Heart left ventricle (tissue), 16 donors: Measurements from ENCODE around the gene LAMB3. TPM values are rescaled to one million over a fixed set of nuclear protein-coding genes. Genes with fewer than 3 reads are reported as not detected.

ENCODE experiments used
- ATAC-seq, 4 donors: fragments of 200-7000 bp; cut with Tn5 transposase; one replicate each; pipeline ENCODE4 v1.9.1; 2020 to 2022; ENCODE audit warnings: moderate library complexity in 4 of 4, mild to moderate bottlenecking in 3 of 4, moderate number of reproducible peaks in 1 of 4
- DNase-seq, 5 donors: peaks; one replicate each; pipeline ENCODE4 v3.0.0-alpha.2; 2020
- H3K27ac ChIP-seq, 12 donors: fragments of 200-600 bp; sonication (generic) in 4 of 12; one replicate each; pipeline versions ENCODE4 v1.5.0 to v1.8.0; 2016 to 2022; ENCODE audit warnings: mild to moderate bottlenecking in 2 of 12
- H3K27me3 ChIP-seq, 9 donors: fragments of 200-600 bp; sonication (generic) in 2 of 9; one replicate each; pipeline versions ENCODE4 v1.5.1 to v1.8.0; 2016 to 2022; ENCODE audit warnings: mild to moderate bottlenecking in 3 of 9
- H3K36me3 ChIP-seq, 9 donors: fragments of 200-600 bp; sonication (generic) in 2 of 9; one replicate each; pipeline versions ENCODE4 v1.5.0 to v1.8.0; 2018 to 2022; ENCODE audit warnings: mild to moderate bottlenecking in 2 of 9
- H3K4me1 ChIP-seq, 12 donors: fragments of 200-600 bp; sonication (generic) in 4 of 12; one replicate each; pipeline versions ENCODE4 v1.5.0 to v1.8.0; 2016 to 2022; ENCODE audit warnings: mild to moderate bottlenecking in 3 of 12
- H3K4me3 ChIP-seq, 12 donors: fragments of 200-600 bp; sonication (generic) in 4 of 12; one replicate each; pipeline versions ENCODE4 v1.5.0 to v1.8.0; 2017 to 2022; ENCODE audit warnings: mild to moderate bottlenecking in 9 of 12, moderate library complexity in 4 of 12
- H3K9me3 ChIP-seq, 12 donors: fragments of 200-600 bp; sonication (generic) in 4 of 12; one replicate each; pipeline versions ENCODE4 v1.5.0 to v1.8.0; 2016 to 2022; ENCODE audit warnings: mild to moderate bottlenecking in 1 of 12
- CTCF ChIP-seq, 12 donors: fragments of 200-600 bp; sonication (generic) in 4 of 12; IDR thresholded peaks; one replicate each; pipeline versions ENCODE4 v1.5.0 to v1.8.0; 2018 to 2022; ENCODE audit warnings: antibody characterized with exemption in 12 of 12, mild to moderate bottlenecking in 5 of 12
- POLR2A ChIP-seq, 2 donors: fragments of 450-650 bp; IDR thresholded peaks; one replicate each; pipeline ENCODE4 v1.6.1; 2017; ENCODE audit warnings: antibody characterized with exemption in 2 of 2, mild to moderate bottlenecking in 2 of 2, moderate library complexity in 2 of 2
- WGBS, 4 donors: extraction: QIAGEN DNeasy Blood & Tissue Kit in 2 of 4; methylation state at CpG; one replicate each; pipeline versions ENCODE4 v1.1.5 to v1.1.7; 2013 to 2018; 5-methylcytosine and 5-hydroxymethylcytosine counted together
- intact Hi-C, 10 donors: fragments of 100-400 bp; cut with DNase I; formaldehyde crosslinking; loops; one replicate each; pipeline versions ENCODE4 v1.11.1 to v1.14.2; 2022
- microRNA-seq, 4 donors: library from miRNA; unstranded; fragments of <30 nt; microRNA quantifications; one replicate each; pipeline versions ENCODE4 to v1.2.0, GENCODE V29; 2017 to 2020
- polyA plus RNA-seq, 2 donors: library from polyadenylated mRNA; stranded (reverse); fragments of 200-250 nt; gene quantifications; one replicate each; pipeline ENCODE4 v1.2.3, GENCODE V29; 2013
- total RNA-seq, 9 donors: library from RNA; depleted of rRNA in 2 of 9; stranded (reverse); fragments of >200 nt in 2 of 9; fragmentation: NEBNext Ultra II Directional in 3 of 9; extraction: Animal tissue kit (Norgen Biotek cat#: 25700) in 3 of 9; gene quantifications; one replicate each; pipeline versions ENCODE4 v1.1.0 to v1.2.4, GENCODE V29; 2016 to 2023
- donor health status: ischemic (EF 13 %, LVEDD 7.1; RV severe dilation, severe dysfunction).
- donor health status: healthy with polysubstance abuse.
- donor health status: DM: no; HTN: yes; CAD: no.
- donor health status: DM: no; HTN: no; CAD: no.
- donor health status: ischemic (EF 25% LVEDD 6.9; RV normal size, moderate dysfunction).
- donor health status: ischemic (EF 25% LVEDD 5.7; RV mildly dilated, moderate dysfunction).
- donor health status: healthy.
- donor health status: DM: yes; HTN: yes; CAD: no.
- donor health status: ischemic (EF 35%, LVEDD 5.7; RV mildly dilated, moderate dysfunction).
- donor health status: nonischemic (EF 11% LVEDD 7.7; RV severe dilation, severe dysfunction).
- donor health status: DM: yes; HTN: yes; CAD: no.
- donor health status: PGD.
- donor health status: ischemic (EF 29% LVEDD 5.4; RV normal size, mild dysfunction).
- donor health status: nonischemic (EF 23%, LVEDD 6.1; RV moderate dilation, normal function).

LAMB3 gene
- total and polyA plus RNA-seq, 11 donors: 0.83 to 7.4 (median 3.6) TPM

- intact Hi-C loops: loop anchor here in 8 of 10 donors (2.0 to 10.0 kb wide), 12 partner anchors 52 to 915 kb away; partner anchors contain the start of gene UTP25 (in 1 of the 8)
- DNase-seq: peak; percentile 49 to 79 (median 65)
- Histone ChIP-seq H3K4me1 (peaks cover 0 to 5% (median 0%) of the 10 kb centered on the region in 12 donors), H3K9me3 (no peaks in the 10 kb centered on the region), H3K27me3 (peaks cover 0 to 9% (median 0%) of the 10 kb centered on the region in 9 donors), H3K4me3 (peak overlapping the region in 1 of 12 donors; percentile 30), H3K27ac (no peak overlapping the region), H3K36me3 (no peaks in the 10 kb centered on the region)
- TF ChIP-seq CTCF (IDR thresholded peaks at IDR 0.05) (peak; percentile 77 to 96 (median 86)), POLR2A (IDR thresholded peaks at IDR 0.05) (no peak)
- 9 to 15% (median 12%) methylated on average over 9 of the region's 9 CpGs for WGBS, 4 donors
- ATAC-seq: peak in 2 of 4 donors; percentile 50 to 58
Measured at GRCh38 chr1:209569455-209570207, 82.6 kb downstream of the LAMB3 start.

- H3K9me3 ChIP-seq: no peaks in the 10 kb centered on the region
- DNase-seq (no peak), ATAC-seq (no peak)
- H3K4me3 ChIP-seq: no peak overlapping the region
- 53 to 73% (median 64%) methylated on average over 1 of the region's 1 CpG for WGBS, 4 donors
- TF ChIP-seq POLR2A (IDR thresholded peaks at IDR 0.05) (no peak), CTCF (IDR thresholded peaks at IDR 0.05) (no peak)
- no peak overlapping the region for H3K27ac ChIP-seq
- intact Hi-C loops: loop anchor here in 7 of 10 donors (2.0 to 10.0 kb wide), 10 partner anchors 50 to 913 kb away; no protein-coding TSS in a partner anchor
- H3K27me3 ChIP-seq: peaks cover 0 to 9% (median 0%) of the 10 kb centered on the region in 9 donors
- H3K4me1 ChIP-seq: peaks cover 0 to 5% (median 0%) of the 10 kb centered on the region in 12 donors
- no peaks in the 10 kb centered on the region for H3K36me3 ChIP-seq
Measured at GRCh38 chr1:209567698-209568175, 84.5 kb downstream of the LAMB3 start.

DNA sequence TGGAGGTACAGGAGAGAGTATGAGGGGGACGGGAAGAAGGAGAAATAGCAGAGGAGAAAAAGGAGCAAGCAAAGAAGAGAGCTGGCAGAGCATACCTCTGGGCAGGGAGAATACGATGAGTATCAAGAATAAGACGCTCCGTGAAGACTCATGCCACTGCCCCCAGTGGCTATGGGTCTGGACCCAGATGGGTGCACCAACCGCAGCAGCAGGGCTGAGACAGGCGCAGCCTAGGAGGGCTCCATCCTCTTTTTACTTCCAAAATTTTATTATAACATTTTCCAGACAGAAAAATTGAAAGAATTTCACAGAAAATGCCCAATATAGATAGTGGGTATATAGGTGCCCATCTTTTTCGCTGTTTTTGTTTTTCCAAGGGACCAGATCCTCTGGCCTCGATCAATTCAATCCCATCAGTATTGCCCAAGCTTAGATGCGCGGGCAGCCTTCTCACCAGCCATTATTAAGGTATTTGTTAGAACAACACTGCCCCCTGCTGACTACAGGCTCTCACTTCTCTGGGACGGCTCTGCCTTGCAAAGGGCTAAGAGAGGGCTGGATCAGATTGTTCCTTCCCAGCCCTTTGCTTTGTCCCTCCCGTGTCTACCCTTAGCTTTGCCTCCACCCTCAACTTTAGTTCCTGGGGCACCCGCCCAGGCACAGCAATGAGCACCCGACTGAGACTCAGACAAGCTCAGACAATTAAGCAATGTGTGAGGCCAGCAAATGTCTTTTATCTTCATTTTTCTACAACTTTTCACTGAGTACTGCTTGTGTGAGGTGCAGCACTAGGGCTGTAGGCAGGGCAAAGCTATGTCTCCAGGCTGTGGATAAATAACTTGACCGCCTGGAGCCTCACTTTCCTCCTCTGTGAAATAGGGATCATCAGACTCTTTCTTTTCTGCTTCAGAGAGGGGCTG, 86.2 kb downstream of the LAMB3 start:
- DNase-seq (peak; percentile 65 to 78 (median 68)), ATAC-seq (peak; percentile 59 to 90 (median 81))
- H3K36me3 ChIP-seq: no peaks in the 10 kb centered on the region
- no peak overlapping the region for H3K27ac ChIP-seq
- TF ChIP-seq POLR2A (IDR thresholded peaks at IDR 0.05) (no peak), CTCF (IDR thresholded peaks at IDR 0.05) (peak; percentile 59 to 84 (median 71))
- 39 to 44% (median 41%) methylated on average over 14 to 15 of the region's 15 CpGs for WGBS, 4 donors
- H3K4me1 ChIP-seq: peaks cover 0 to 5% (median 0%) of the 10 kb centered on the region in 12 donors
- intact Hi-C loops: loop anchor here in 6 of 10 donors (5.0 to 10.0 kb wide), 8 partner anchors 49 to 911 kb away; no protein-coding TSS in a partner anchor
- peaks cover 0 to 9% (median 0%) of the 10 kb centered on the region in 9 donors for H3K27me3 ChIP-seq
- no peak overlapping the region for H3K4me3 ChIP-seq
- no peaks in the 10 kb centered on the region for H3K9me3 ChIP-seq

Small RNAs within 50 kb of the gene (microRNA-seq; reads per million reads assigned to microRNA genes)
- 0 reads per million in 4 donors for gene MIR4260

Other genes with a start within 250 kb of the LAMB3 start
- under 1 TPM in 2 of 9 donors, not detected in 7; 0.30 to 0.48 TPM for gene CAMK1G, start 68.7 kb downstream of the LAMB3 start, total RNA-seq
- not detected for gene CAMK1G, start 68.7 kb downstream of the LAMB3 start, polyA plus RNA-seq
- gene G0S2, start 23.0 kb upstream of the LAMB3 start, total RNA-seq: 100 to 1,000 TPM in 8 of 9 donors, 10 to 100 TPM in 1; 92.0 to 600 (median 212) TPM
- 100 to 1,000 TPM in 1 of 2 donors, 10 to 100 TPM in 1; 87.6 to 218 TPM for gene G0S2, start 23.0 kb upstream of the LAMB3 start, polyA plus RNA-seq
- gene HSD11B1, start 52.4 kb upstream of the LAMB3 start, total RNA-seq: 10 to 100 TPM in 2 of 9 donors, 1 to 10 TPM in 7; 1.7 to 36.1 (median 3.6) TPM
- gene HSD11B1, start 52.4 kb upstream of the LAMB3 start, polyA plus RNA-seq: 1 to 10 TPM; 1.2 to 3.6 TPM
- gene TRAF3IP3, start 103.6 kb upstream of the LAMB3 start, total RNA-seq: 10 to 100 TPM in 1 of 9 donors, 1 to 10 TPM in 2, under 1 TPM in 5, not detected in 1; 0.16 to 10.6 (median 0.91) TPM
- gene TRAF3IP3, start 103.6 kb upstream of the LAMB3 start, polyA plus RNA-seq: under 1 TPM; 0.34 to 0.57 TPM
- gene C1orf74, start 132.1 kb upstream of the LAMB3 start, total RNA-seq: 1 to 10 TPM; 1.6 to 2.6 (median 2.4) TPM
- gene C1orf74, start 132.1 kb upstream of the LAMB3 start, polyA plus RNA-seq: 1 to 10 TPM; 1.1 to 1.3 TPM
- 10 to 100 TPM; 28.6 to 99.4 (median 52.7) TPM for gene IRF6, start 153.7 kb upstream of the LAMB3 start, total RNA-seq
- gene IRF6, start 153.7 kb upstream of the LAMB3 start, polyA plus RNA-seq: 10 to 100 TPM in 1 of 2 donors, 1 to 10 TPM in 1; 1.5 to 22.0 TPM
- gene UTP25, start 175.5 kb upstream of the LAMB3 start, total RNA-seq: 1 to 10 TPM; 1.6 to 5.5 (median 3.6) TPM
- gene UTP25, start 175.5 kb upstream of the LAMB3 start, polyA plus RNA-seq: 1 to 10 TPM in 1 of 2 donors, under 1 TPM in 1; 0.76 to 2.9 TPM